GM19193 (cell line): ENCODE measurements around the gene NR1D1.

Experiments used
- POLR2A ChIP-seq: IDR thresholded peaks from 4 replicates; pipeline ENCODE4 v1.6.1; 2011; ENCODE audit not compliant: insufficient read depth, insufficient read length; ENCODE audit errors: extremely low read depth

The NR1D1 gene

GRCh38 chr17:40075942-40076498, 24.4 kb downstream of the NR1D1 start:
- TF ChIP-seq POLR2A: no peak

- no peak for TF ChIP-seq POLR2A
These were observed 25.0 kb downstream of the NR1D1 start for GRCh38 chr17:40075201-40075941.

- TF ChIP-seq POLR2A: no peak
These were observed 25.6 kb downstream of the NR1D1 start for GRCh38 chr17:40074871-40075200.

- no peak for TF ChIP-seq POLR2A
These were observed 26.2 kb downstream of the NR1D1 start for GRCh38 chr17:40074175-40074512.

GRCh38 chr17:40073454-40074174, 26.8 kb downstream of the NR1D1 start:
- TF ChIP-seq POLR2A: no peak

- no peak for TF ChIP-seq POLR2A
These were observed 27.5 kb downstream of the NR1D1 start for GRCh38 chr17:40072735-40073346.

- TF ChIP-seq POLR2A: no peak
These were observed 28.2 kb downstream of the NR1D1 start for GRCh38 chr17:40072040-40072734.

- no peak for TF ChIP-seq POLR2A
These were observed 28.9 kb downstream of the NR1D1 start for GRCh38 chr17:40071313-40072039.

GRCh38 chr17:40070709-40071312, 29.6 kb downstream of the NR1D1 start:
- no peak for TF ChIP-seq POLR2A

- no peak for TF ChIP-seq POLR2A
These were observed 30.4 kb downstream of the NR1D1 start for GRCh38 chr17:40069751-40070708.

- TF ChIP-seq POLR2A: no peak
These were observed 31.3 kb downstream of the NR1D1 start for GRCh38 chr17:40068917-40069750.

- TF ChIP-seq POLR2A: no peak
These were observed 31.8 kb downstream of the NR1D1 start for GRCh38 chr17:40068584-40068916.

GRCh38 chr17:40068129-40068581, 32.2 kb downstream of the NR1D1 start:
- no peak for TF ChIP-seq POLR2A

- no peak for TF ChIP-seq POLR2A
These were observed 32.7 kb downstream of the NR1D1 start for GRCh38 chr17:40067710-40068109.
